Colon (tissue), 2 donors: ENCODE measurements around the gene GMPPA.

Experiments used
- FAIRE-seq: peaks from 2 replicates; lab custom pipeline; 2012; peaks lifted over from hg19 to GRCh38; lab: Jason Lieb, UNC
- donor health status: control.
- donor health status: control.

The GMPPA gene

DNA sequence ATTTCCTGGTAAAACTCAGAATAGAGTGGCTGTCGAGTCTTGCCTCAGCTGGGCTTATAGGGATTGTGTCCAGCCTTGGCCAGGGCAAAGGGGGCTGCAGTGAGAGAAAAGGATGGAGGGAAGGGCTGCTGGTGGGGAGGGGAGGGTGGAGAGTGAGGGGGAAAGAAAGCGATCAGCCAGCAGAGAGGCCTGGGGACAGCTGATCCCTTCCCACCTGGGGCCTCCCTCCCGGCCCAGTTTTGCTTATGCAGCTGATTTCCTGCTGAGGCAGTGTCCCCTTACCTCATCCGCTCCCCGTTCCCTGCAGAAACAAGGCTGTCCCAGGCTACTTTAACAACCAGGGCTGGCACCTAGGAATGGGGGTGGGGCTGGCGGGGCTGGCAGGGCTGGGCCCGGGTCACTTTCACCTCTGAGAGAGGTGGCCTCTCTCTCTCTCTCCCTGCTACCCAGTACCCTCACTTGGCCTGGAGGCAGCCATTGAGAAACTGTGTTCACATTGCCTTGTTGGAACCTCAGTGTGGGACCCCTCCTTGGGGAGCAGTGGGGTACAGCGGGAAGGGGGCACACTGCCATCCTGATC lies 12.2 kb upstream of the GMPPA start:
- FAIRE-seq = no peak

DNA sequence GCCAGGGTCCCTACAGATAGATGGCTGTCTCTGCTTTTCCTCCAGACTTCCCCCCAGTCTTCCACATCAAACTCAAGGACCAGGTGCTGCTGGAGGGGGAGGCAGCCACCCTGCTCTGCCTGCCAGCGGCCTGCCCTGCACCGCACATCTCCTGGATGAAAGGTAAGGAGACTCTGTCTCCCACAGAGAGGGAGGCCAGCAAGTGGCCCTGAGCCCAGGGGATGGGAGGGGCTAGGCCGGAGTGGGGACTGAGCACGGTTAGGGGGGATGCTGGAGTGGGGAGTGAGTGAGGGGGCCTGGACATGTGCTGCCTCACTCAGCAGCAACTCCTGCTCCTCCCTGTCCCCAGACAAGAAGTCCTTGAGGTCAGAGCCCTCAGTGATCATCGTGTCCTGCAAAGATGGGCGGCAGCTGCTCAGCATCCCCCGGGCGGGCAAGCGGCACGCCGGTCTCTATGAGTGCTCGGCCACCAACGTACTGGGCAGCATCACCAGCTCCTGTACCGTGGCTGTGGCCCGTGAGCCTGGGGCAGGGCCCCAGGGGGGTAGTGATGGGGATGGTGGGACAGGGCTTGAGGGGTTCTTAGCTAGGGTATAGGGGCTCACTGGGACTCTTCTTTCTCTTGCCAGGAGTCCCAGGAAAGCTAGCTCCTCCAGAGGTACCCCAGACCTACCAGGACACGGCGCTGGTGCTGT lies 10.4 kb upstream of the GMPPA start:
- no peak for FAIRE-seq

DNA sequence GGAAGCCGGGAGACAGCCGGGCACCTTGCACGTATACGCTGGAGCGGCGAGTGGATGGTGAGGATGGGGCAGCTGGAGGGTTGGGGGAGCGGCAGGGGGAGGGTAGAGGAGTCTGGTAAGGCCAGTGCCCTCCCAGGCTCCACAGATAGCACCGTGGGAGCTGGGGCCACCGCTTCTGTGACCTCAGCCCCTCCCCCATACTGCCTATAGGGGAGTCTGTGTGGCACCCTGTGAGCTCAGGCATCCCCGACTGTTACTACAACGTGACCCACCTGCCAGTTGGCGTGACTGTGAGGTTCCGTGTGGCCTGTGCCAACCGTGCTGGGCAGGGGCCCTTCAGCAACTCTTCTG lies 9.9 kb upstream of the GMPPA start:
- FAIRE-seq = no peak

DNA sequence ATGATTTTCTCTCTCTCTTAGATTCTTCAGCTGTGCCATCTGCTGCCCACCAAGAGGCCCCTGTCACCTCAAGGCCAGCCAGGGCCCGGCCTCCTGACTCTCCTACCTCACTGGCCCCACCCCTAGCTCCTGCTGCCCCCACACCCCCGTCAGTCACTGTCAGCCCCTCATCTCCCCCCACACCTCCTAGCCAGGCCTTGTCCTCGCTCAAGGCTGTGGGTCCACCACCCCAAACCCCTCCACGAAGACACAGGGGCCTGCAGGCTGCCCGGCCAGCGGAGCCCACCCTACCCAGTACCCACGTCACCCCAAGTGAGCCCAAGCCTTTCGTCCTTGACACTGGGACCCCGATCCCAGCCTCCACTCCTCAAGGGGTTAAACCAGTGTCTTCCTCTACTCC lies 9.4 kb upstream of the GMPPA start:
- no peak for FAIRE-seq

DNA sequence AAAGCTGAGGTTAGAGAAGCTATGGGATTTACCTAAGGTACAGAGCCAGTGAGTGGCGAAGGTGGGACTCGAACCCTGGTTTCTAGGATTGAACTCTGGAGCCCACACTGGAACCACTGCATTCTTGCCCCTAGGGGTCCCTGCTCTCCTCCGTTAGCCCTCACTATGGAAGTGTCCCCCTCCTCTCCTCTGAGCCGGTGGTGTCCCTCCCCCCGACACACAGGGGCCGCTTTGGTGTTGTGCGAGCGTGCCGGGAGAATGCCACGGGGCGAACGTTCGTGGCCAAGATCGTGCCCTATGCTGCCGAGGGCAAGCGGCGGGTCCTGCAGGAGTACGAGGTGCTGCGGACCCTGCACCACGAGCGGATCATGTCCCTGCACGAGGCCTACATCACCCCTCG lies 8.5 kb upstream of the GMPPA start:
- FAIRE-seq = no peak

DNA sequence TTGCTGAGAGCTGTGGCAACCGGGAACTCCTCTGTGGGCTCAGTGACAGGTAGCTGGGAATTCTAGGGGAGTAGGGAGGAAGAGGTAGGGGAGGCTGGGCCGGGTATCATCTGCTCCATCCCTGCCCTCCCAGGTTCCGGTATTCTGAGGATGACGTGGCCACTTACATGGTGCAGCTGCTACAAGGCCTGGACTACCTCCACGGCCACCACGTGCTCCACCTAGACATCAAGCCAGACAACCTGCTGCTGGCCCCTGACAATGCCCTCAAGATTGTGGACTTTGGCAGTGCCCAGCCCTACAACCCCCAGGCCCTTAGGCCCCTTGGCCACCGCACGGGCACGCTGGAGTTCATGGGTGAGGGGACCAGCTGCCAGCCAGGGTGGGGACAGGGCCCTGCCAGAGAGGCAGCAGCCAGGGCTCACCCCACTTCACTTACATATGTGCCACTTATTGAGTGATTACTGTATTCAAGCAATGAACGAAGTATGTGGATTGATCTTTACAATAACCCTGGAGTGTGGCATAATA lies 8.0 kb upstream of the GMPPA start:
- FAIRE-seq = no peak

DNA sequence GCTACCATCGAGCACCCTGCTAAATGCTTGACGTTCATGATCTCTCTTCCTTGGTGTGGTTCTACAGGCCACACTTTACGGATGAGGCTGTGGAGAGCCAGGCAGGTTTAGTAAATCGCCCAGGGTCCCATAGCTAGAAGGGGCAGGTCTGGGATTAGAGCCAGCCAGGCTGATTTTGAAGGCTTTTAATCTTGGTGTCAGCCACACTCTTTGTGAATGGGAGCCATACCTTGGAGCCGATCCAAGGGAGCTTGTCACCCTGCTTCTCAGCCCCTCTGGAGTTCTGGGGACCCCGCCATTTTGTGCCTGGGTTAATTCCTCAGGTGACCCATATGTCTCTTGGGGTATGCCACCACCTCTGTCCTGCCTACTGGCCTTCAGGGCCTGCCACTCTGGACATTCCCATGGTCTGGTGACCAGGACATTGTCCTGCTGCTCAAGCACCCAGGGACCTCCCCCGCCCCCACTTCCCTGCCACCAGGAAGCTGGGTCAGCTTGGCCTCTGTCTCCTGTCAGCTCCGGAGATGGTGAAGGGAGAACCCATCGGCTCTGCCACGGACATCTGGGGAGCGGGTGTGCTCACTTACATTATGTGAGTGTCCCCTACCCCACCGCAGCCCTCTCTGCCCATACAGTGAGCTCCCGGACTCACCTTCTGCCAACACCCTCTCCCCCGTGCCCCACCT lies 7.3 kb upstream of the GMPPA start:
- no peak for FAIRE-seq

DNA sequence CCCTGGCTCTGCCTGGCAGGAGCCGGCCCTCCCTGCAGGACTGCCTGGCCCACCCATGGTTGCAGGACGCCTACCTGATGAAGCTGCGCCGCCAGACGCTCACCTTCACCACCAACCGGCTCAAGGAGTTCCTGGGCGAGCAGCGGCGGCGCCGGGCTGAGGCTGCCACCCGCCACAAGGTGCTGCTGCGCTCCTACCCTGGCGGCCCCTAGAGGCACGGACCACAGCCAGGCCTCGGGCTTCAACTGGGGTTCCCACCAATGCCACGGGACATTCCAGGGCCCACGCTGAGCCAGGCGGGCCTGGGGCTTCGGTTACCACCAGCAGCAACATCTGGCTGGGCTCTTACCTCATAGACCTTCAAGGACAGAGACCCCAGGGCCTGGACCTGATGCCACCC lies 6.1 kb upstream of the GMPPA start:
- no peak for FAIRE-seq

DNA sequence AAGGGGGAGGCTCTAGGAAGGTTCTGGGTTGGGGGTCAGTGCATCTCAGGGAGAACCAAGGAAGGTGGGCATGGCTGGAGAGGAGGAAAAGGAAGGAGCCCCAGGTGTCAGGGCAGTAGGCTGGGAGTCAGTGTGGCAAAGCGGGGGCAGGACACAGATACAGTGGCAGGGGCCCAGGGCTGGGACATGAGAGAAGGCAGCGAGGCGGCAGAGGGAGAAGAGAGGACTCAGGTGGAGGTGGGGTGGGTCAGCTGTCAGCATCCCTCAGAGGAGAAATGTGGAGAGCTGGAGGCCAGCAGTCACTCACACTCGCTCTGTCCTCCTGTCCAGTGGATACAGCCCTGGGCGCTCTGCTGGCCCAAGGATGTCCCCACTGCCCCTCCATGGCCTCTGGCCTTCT lies 5.6 kb upstream of the GMPPA start:
- no peak for FAIRE-seq

DNA sequence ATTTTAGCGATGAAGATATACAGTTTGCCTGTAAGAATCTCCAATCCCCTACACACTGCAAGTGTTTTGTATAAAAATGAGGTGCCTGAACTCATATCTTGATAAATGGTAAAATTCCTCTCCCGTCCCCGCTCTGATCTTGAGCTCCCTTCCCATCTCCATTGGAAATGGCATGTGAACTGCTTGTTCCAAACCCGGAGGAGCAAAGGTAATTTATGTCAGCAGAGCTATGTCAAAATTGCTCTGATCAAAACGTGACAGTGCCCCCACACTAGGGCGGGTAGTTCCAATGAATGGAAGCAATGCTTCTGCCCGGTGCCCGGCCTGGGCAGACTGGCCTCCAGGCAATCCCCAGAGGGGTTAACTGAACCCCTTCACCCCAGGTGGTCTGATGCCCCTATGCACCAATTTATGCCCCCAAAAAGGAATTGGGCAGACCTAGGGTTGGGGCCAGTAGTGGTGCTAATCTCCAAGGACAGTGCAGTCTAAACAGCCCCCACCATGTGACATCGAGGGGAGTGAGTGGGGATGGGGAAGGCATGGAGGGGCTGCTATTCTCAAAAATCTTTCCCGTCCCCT lies 3.6 kb upstream of the GMPPA start:
- no peak for FAIRE-seq

DNA sequence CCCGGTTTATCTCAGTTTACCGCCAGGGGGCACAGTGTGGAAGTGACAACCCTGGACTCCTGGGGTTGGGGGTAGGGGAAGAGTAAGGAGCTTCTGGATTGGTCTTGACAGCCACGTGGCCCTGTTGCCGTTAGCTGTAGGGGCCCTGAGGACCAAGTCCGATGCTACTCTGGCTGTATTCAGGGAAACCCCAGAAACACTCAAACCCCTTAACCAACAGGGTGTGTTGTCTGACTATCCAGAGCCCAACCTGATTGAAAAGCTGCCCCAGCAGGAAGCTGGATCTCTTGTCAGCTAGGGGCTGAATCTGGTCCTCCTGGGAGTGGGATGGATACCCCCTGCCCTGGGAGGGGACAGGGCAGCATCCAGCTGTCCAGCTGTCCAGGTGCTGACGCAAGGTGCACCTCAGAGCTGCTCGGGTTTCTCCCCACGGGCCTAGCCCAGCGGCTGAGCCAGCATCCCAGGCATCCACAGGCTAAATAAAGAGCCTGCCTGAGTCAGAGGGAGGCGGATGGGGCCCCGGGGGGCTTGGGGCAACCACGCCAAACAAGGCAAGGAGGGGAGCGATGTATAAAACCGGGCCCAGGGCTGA lies 3.1 kb upstream of the GMPPA start:
- no peak for FAIRE-seq

DNA sequence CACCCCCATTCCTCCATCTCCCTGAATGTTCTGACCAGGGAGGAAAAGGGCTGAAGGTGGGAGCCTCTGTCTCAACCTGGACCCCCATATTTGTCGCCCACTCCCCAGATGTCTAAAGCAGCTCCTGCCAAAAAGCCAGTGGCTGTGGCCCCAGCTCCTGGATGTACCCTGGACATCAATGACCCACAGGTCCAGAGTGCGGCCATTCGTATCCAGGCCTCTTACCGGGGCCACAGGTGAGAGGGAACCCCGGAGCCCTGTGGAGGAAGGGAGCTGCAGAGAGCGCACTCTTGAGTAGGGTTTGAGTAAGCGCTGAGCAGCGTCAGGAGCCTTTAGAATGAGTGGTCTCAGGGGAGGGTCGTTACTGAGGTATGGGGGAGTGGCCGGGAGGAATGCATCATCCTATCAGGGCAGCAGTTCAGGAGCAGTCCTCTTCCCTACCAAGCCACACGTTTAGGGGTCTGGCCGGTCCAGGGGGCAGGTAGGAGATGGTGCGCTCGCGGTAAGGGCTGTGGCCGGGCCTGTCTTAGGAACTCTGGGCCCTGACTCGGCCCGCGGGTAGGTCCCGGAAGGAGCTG lies 2.4 kb upstream of the GMPPA start:
- FAIRE-seq = no peak

DNA sequence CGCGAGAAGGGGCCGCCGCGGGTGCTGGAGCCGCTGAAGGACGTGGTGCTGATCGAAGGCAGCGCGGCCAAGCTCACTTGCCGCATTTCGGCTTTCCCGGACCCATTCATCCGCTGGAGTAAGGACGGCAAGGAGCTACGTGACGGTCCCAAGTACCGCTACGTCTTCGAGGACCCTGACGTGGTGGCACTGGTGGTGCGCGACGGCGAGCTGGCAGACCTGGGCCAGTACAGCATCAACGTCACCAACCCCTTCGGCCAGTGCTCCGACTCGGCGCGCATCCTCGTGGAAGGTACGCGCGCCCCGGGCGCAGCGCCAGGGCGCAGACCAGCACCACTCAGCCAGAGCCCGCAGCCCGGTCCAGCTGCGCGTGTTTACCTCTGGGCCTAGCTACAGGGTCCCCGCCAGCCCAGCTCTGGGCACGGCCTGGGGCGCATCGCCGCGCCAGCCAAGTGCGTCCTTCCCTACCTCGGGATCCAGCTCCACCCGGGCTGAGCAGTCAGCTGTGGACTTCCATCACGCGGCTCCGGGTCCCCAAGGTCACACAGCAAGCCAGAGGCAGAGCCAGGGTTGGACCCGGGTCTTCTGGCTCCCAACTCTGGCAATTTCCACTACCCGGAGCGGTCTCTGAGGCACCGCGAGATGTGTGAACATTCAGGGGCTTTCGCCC lies 1.7 kb upstream of the GMPPA start:
- FAIRE-seq = no peak

DNA sequence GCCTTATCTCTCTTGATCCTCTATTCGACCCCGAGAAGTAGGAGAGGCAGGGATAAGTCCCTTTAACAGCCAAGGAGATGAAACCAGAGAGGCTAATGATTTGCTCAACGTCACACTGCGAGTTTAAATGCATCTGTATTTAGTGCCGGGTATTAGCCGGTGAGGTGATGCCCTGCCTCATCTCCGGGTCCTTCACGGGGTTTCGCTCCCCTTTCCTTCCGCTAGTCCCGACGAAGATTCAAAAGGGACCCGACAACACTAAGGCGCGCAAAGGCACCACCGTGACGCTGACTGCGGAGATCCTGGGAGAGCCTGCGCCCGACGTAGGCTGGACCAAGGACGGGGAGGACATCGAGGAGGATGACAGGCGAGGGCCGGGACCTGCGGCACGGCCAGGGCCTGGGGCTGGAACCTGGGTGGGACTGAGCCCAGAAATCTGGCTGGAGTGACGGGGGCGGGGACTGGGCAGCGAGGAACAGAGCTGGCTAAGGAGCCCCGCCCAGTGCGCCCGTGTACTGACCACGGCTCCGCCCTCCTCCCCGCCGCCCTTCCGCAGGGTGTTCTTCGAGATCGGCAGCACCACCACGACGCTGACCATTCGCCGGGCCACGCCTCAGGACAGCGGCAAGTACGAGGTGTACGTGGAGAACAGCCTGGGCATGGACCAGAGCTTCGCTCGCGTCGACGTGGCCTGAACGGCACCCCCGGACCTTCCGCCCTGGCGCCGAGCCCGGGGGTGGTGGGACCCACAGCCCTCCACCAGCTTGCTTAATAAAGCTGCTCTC lies 1.0 kb upstream of the GMPPA start:
- FAIRE-seq = no peak

DNA sequence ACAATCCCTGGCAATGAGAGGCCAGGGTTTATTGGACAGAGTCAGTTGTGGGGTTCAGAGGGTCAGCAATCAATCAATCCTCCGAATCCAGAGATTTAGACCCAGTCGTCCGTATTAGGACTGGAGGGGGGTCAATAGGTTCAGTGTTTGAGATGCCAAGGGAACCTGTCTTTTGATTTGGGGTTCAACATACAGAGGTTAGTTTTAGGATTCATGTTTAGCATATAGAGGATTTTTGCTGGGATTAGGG lies 292 bp downstream of the GMPPA start:
- no peak for FAIRE-seq

DNA sequence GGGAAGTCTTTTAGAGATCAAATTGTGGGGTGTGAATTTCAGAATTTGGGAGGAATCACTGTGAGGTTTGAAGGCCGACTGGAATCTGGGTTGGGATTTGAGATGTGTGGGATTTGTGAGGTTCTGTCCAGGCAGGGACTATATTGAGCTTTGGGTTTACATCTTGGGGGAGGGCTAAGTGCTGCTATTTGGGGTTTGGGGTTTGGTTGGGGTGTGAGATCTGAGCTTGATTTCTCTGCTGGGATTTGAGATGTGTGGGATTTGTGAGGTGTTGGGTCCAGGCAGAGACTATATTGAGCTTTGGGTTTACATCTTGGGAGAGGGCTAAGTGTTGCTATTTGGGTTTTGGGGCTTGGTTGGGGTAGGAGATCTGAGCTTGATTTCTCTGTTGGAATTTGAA lies 864 bp downstream of the GMPPA start:
- FAIRE-seq = no peak

DNA sequence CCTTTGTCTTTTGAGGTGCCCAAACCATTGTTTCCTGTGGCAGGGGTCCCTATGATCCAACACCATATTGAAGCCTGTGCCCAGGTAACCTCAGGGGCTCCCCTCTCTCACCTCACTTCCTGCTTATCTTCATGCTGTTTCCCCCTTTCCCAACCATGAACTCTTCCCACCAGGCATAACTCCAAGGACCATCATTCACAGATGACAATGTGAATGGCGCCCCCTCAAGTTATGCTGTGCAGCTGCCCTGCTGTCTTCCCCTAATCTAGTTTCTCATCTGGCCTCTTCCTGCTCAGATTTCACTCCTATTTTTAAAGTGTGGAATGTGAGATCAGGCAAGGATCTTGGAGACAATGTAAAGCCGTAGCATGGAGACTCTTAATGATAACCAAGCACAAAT lies 1.4 kb downstream of the GMPPA start:
- no peak for FAIRE-seq

DNA sequence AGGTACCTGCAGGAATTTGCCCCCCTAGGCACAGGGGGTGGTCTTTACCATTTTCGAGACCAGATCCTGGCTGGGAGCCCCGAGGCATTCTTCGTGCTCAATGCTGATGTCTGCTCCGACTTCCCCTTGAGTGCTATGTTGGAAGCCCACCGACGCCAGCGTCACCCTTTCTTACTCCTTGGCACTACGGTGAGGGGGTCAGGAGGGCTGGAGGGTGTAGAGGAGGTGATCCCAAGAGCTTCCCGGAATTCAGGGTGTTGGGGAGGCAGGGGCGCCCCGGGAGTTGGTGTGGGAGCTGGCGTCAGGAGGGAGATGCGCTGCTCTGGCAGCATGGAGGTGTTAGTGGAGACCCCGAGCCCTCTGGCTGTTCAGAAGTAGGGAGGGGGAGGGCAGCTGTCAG lies 3.2 kb downstream of the GMPPA start:
- no peak for FAIRE-seq

DNA sequence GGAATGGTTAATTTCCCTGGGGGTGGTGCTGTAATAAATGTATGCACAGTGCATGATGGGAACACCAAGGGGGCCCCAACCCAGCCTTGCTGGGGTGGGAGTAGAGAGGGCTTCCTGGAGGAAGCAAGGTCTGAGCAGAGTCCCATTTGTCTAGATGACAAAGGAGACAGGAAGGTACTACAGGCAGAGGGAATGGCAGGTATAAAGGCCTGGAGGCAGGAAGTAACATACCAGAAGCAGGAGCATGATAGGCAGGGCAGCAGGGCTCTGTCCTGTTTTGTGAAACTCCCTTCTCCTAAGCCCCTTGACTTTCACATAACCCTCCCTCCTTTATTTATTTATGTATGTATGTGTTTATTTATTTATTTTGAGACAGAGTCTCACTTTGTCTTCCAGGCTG lies 3.9 kb downstream of the GMPPA start:
- no peak for FAIRE-seq

DNA sequence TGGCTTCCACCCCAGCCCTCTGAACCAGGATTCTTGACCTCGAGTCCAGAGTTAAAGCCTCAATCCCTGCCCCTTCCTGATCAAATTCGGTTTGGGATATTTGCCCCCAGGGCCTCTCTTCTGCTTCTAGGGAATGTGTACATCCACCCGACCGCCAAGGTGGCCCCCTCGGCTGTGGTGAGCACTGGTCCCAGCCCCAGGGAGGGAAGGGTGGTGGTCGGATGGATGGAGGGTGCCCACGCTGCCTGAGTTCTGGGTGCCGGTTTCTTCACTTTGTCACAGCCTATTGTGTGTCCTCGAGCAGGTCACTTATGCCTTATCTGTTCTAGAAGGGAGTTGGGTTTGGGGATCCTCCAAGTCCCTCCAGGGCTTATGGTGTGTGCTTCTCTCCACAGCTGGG lies 6.9 kb downstream of the GMPPA start:
- no peak for FAIRE-seq

DNA sequence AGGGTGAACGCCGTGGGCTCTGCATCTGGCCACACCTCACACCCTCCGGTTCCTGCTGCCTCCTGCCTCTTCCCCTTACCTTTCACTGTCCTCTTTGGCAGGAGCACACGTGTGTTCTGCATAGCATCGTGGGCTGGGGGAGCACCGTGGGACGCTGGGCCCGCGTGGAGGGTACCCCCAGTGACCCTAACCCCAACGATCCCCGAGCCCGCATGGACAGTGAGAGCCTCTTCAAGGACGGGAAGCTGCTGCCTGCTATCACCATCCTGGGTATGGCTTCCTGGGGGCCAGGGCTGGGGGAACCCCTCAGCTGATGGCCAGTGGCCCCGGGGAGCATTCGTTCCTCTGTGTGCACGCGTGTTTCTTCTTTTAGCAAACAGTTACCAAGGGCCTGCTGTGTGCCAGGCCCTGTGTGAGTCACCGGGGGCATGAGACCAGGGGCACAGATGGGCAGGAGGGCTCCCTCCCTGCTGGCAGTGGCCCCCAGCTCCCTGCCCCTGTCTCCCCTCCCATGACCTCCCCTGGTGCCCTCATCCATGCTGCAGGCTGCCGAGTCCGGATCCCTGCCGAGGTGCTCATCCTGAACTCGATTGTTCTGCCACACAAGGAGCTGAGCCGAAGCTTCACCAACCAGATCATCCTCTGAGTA lies 7.6 kb downstream of the GMPPA start:
- no peak for FAIRE-seq
